ENCODE measurements around the gene WNK2. TPM values are rescaled to one million over a fixed set of nuclear protein-coding genes. Genes with fewer than 3 reads are reported as not detected.

Gene WNK2
- total RNA-seq, 2 experiments from 2014 or later: 3.3 to 4.6 TPM

DNA sequence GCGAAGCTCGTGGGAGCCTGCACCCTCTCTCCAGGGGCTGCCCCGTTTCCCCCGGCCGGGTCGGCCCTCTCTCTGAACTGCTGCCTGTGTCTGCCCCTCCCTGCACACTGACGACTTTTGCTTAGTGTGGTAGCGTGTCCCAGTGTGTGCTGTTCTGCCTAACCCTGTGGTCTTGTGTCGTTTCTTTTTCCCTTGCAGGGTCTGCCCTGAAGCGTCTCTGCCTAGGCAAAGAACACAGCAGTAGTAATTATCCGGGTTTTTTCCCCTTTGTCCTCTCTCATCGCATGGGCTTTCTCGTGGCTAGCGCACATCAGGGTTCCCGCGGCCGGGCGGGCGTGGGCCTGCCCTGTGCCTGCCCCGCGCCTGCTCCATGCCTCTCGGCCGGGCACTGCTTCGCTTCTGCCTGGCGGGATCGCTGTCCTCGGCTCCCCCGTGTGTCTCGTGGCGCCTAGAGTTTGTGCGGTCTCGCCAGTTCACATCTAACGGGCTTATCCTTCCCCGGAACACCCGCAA is 122.7 kb downstream of the WNK2 start:
- H3K9me3 Mint-ChIP-seq (ENCODE audit: low read depth): no peaks in the 10 kb centered on the region
- no peaks in the 10 kb centered on the region for H3K4me1 Mint-ChIP-seq
- intact Hi-C loops (cut with DNase I, micrococcal nuclease): no loop called here
- CTCF ChIA-PET: no interaction called here
- no peaks in the 10 kb centered on the region for H3K36me3 Mint-ChIP-seq (ENCODE audit: low read depth)
- POLR2A ChIA-PET: no interaction called here
- no peak overlapping the region for H3K4me3 Mint-ChIP-seq
- ATAC-seq (no peak), DNase-seq (no peak)
- H3K27me3 Mint-ChIP-seq: no peaks in the 10 kb centered on the region
- no peak overlapping the region for H3K27ac Mint-ChIP-seq

GRCh38 chr9:93307468-93308157 is 123.7 kb downstream of the WNK2 start:
- DNase-seq (no peak), ATAC-seq (no peak)
- Mint-ChIP-seq H3K4me3 (no peak overlapping the region), H3K9me3 (ENCODE audit: low read depth) (no peaks in the 10 kb centered on the region), H3K27me3 (peaks cover under 1% of the 10 kb centered on the region), H3K4me1 (no peaks in the 10 kb centered on the region), H3K36me3 (ENCODE audit: low read depth) (no peaks in the 10 kb centered on the region), H3K27ac (no peak overlapping the region)
- intact Hi-C loops (cut with DNase I, micrococcal nuclease): no loop called here
- ChIA-PET CTCF (no interaction called here), POLR2A (no interaction called here)

DNA sequence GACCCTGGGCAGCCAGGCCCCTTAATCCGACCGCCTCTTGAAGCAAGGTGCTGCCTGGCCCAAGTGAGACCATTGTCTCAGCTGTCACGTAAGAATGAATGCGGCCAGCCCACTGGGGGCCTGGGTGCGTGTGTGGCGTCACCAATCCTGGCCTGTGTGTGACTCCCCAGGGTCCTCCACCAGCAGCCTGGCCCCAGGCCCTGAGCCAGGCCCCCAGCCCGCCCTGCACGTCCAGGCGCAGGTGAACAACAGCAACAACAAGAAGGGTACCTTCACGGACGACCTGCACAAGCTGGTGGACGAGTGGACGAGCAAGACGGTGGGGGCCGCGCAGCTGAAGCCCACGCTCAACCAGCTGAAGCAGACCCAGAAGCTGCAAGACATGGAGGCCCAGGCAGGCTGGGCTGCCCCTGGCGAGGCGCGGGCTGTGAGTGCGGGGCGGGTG is 124.2 kb downstream of the WNK2 start:
- ChIA-PET CTCF (no interaction called here), POLR2A (no interaction called here)
- Mint-ChIP-seq H3K4me3 (no peak overlapping the region), H3K4me1 (no peaks in the 10 kb centered on the region), H3K27ac (no peak overlapping the region), H3K36me3 (ENCODE audit: low read depth) (no peaks in the 10 kb centered on the region), H3K27me3 (peaks cover 2% of the 10 kb centered on the region), H3K9me3 (ENCODE audit: low read depth) (no peaks in the 10 kb centered on the region)
- DNase-seq (no peak), ATAC-seq (no peak)
- intact Hi-C loops (cut with DNase I, micrococcal nuclease): no loop called here

GRCh38 chr9:93308676-93309075 is 124.7 kb downstream of the WNK2 start:
- CTCF ChIA-PET: interaction anchor here (0.6 to 0.9 kb wide), 2 partner anchors 147 to 645 kb away, joined by 3 to 4 read pairs; no protein-coding TSS in a partner anchor
- no peaks in the 10 kb centered on the region for H3K4me1 Mint-ChIP-seq
- H3K27ac Mint-ChIP-seq: no peak overlapping the region
- POLR2A ChIA-PET: no interaction called here
- H3K27me3 Mint-ChIP-seq: peaks cover 2% of the 10 kb centered on the region
- DNase-seq: no peak
- intact Hi-C loops (cut with DNase I, micrococcal nuclease): no loop called here
- no peaks in the 10 kb centered on the region for H3K36me3 Mint-ChIP-seq (ENCODE audit: low read depth)
- no peak overlapping the region for H3K4me3 Mint-ChIP-seq
- no peak for ATAC-seq
- H3K9me3 Mint-ChIP-seq (ENCODE audit: low read depth): no peaks in the 10 kb centered on the region

GRCh38 chr9:93309889-93310425 is 126.0 kb downstream of the WNK2 start:
- Mint-ChIP-seq H3K9me3 (ENCODE audit: low read depth) (no peaks in the 10 kb centered on the region), H3K27ac (no peak overlapping the region), H3K27me3 (peaks cover 2% of the 10 kb centered on the region), H3K4me1 (no peaks in the 10 kb centered on the region), H3K36me3 (ENCODE audit: low read depth) (no peaks in the 10 kb centered on the region), H3K4me3 (no peak overlapping the region)
- ChIA-PET CTCF (no interaction called here), POLR2A (no interaction called here)
- DNase-seq (no peak), ATAC-seq (no peak)
- intact Hi-C loops (cut with DNase I, micrococcal nuclease): no loop called here

- Mint-ChIP-seq H3K36me3 (ENCODE audit: low read depth) (no peaks in the 10 kb centered on the region), H3K9me3 (ENCODE audit: low read depth) (no peaks in the 10 kb centered on the region), H3K27me3 (peaks cover 11% of the 10 kb centered on the region), H3K4me1 (peaks cover 4% of the 10 kb centered on the region), H3K4me3 (no peak overlapping the region), H3K27ac (no peak overlapping the region)
- intact Hi-C loops (cut with DNase I, micrococcal nuclease): no loop called here
- ChIA-PET CTCF (interaction anchor here (0.8 to 1.4 kb wide), 2 partner anchors 13 to 206 kb away, joined by 4 read pairs; no protein-coding TSS in a partner anchor), POLR2A (no interaction called here)
- DNase-seq (no peak), ATAC-seq (no peak)
These were observed 131.2 kb downstream of the WNK2 start for GRCh38 chr9:93315118-93315517.

DNA sequence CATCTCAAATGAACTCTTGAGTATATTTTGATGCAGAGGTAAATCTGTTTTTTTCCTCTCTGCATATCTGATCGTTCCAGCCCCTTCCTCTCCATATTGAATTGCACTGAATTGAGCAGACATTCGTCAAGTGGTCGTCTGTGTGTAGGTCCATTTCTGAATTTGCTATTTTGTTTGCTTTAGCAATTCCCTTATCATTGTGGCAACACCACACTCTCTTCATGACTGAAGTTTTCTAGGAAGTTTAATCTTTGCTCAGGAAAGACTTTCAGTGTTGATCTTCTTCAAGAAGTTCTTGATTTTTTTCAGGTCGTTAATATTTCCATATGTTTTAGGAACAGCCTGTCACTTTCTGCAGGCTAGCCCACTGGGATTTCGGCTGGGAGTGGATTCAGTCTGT is 132.0 kb downstream of the WNK2 start:
- ChIA-PET POLR2A (no interaction called here), CTCF (no interaction called here)
- intact Hi-C loops (cut with DNase I, micrococcal nuclease): no loop called here
- Mint-ChIP-seq H3K36me3 (ENCODE audit: low read depth) (no peaks in the 10 kb centered on the region), H3K27me3 (peaks cover 11% of the 10 kb centered on the region), H3K4me1 (peaks cover 4% of the 10 kb centered on the region), H3K27ac (no peak overlapping the region), H3K4me3 (no peak overlapping the region), H3K9me3 (ENCODE audit: low read depth) (no peaks in the 10 kb centered on the region)
- ATAC-seq: no peak
- DNase-seq: no peak

DNA sequence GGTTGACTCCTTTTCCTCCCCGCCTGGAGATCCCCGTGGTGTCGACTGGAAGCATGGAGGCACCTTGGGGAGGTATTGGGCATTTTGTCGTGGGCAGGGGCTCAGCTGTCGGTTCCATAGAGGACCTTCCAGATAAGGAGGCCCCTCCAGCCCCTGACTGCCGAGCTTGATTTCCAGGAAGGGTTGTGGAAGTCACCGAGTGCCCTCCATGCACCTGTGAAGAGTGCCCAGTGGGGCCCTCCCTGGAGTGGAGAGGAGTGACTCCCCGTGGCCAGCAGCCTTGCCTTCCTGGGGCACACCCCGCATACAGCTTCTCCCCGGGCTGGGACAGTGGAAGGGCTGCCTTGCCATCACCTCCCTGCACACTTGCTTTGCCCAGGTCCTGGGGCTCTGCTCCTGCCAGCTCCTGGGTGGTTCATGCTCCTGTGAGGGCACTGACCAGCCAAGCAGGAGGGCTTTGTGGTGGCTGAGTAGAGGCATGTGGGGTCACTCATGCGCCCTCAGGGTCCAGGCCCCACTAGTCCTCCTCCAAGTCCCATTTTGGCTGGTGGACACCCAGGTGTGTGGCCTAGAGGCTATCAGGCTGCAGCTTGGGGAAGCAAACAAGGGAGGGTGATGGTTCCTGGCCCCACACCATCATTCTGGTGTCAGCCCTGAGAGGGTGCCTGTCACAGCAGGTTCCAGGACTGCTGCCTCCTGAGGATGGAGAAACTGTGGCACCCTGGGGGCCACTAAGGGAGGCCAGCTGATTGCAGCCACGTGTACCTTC is 133.0 kb downstream of the WNK2 start:
- Mint-ChIP-seq H3K27me3 (peaks cover 11% of the 10 kb centered on the region), H3K4me1 (peaks cover 4% of the 10 kb centered on the region), H3K4me3 (no peak overlapping the region), H3K36me3 (ENCODE audit: low read depth) (no peaks in the 10 kb centered on the region), H3K9me3 (ENCODE audit: low read depth) (no peaks in the 10 kb centered on the region), H3K27ac (no peak overlapping the region)
- DNase-seq (no peak), ATAC-seq (no peak)
- intact Hi-C loops (cut with DNase I, micrococcal nuclease): no loop called here
- POLR2A ChIA-PET: no interaction called here
- CTCF ChIA-PET: interaction anchor here (0.6 kb wide), 1 partner anchor 102 kb away, joined by 3 read pairs; no protein-coding TSS in a partner anchor

DNA sequence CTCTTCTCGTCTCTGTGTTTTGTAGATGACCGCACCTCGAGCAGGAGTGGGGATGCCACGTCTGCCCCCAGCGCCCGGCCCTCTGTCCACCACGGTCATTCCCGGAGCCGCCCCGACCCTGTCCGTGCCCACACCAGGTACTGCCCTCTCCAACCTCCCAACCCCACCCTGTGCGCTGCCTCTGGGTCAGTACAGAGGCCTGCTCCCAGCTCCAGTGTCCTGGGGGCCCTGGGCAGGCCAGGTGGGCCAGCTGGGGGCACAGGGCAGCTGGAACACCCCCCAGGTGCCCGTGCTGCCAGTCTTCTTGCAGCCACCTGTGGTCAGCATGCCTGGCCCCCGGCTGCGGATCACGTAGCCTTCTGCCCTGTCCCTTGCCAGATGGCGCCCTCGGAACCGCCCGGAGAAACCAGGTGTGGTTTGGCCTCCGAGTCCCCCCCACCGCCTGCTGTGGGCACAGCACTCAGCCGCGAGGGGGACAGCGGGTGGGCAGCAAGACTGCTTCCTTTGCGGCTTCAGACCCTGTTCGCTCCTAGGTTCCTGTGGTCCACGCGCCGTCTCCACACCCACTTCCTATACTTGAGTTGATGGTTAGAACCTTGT is 133.7 kb downstream of the WNK2 start:
- POLR2A ChIA-PET: no interaction called here
- ATAC-seq (no peak), DNase-seq (no peak)
- H3K36me3 Mint-ChIP-seq (ENCODE audit: low read depth): no peaks in the 10 kb centered on the region
- H3K27me3 Mint-ChIP-seq: peaks cover 10% of the 10 kb centered on the region
- CTCF ChIA-PET: no interaction called here
- H3K27ac Mint-ChIP-seq: no peak overlapping the region
- H3K9me3 Mint-ChIP-seq (ENCODE audit: low read depth): no peaks in the 10 kb centered on the region
- H3K4me3 Mint-ChIP-seq: no peak overlapping the region
- peaks cover 4% of the 10 kb centered on the region for H3K4me1 Mint-ChIP-seq
- intact Hi-C loops (cut with DNase I, micrococcal nuclease): no loop called here

DNA sequence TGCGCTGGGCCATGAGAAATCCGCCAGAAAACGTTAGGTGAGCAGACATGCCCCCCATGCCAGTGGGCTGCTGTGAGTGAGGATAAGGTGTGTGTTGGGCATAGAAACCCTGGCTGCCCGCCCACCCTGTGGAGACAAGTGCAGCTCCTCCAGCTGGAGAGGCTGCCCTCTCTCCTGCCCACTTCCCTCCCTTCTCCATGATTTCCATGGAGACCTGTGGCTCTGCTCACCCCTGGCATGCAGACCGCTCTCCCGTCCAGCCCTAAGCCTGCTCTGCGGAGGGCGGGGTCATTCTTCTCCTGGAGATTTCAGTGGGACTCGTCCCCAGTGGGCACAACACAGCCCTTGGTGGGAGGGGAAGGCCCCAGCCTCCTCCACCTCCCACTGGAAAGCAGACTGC is 134.5 kb downstream of the WNK2 start:
- H3K27ac Mint-ChIP-seq: no peak overlapping the region
- H3K4me1 Mint-ChIP-seq: peaks cover 4% of the 10 kb centered on the region
- intact Hi-C loops (cut with DNase I, micrococcal nuclease): no loop called here
- H3K9me3 Mint-ChIP-seq (ENCODE audit: low read depth): no peaks in the 10 kb centered on the region
- H3K4me3 Mint-ChIP-seq: no peak overlapping the region
- DNase-seq (no peak), ATAC-seq (no peak)
- H3K27me3 Mint-ChIP-seq: peaks cover 9% of the 10 kb centered on the region
- POLR2A ChIA-PET: no interaction called here
- no peaks in the 10 kb centered on the region for H3K36me3 Mint-ChIP-seq (ENCODE audit: low read depth)
- CTCF ChIA-PET: interaction anchor here (1.0 kb wide), 1 partner anchor 8 kb away, joined by 3 read pairs; no protein-coding TSS in a partner anchor

DNA sequence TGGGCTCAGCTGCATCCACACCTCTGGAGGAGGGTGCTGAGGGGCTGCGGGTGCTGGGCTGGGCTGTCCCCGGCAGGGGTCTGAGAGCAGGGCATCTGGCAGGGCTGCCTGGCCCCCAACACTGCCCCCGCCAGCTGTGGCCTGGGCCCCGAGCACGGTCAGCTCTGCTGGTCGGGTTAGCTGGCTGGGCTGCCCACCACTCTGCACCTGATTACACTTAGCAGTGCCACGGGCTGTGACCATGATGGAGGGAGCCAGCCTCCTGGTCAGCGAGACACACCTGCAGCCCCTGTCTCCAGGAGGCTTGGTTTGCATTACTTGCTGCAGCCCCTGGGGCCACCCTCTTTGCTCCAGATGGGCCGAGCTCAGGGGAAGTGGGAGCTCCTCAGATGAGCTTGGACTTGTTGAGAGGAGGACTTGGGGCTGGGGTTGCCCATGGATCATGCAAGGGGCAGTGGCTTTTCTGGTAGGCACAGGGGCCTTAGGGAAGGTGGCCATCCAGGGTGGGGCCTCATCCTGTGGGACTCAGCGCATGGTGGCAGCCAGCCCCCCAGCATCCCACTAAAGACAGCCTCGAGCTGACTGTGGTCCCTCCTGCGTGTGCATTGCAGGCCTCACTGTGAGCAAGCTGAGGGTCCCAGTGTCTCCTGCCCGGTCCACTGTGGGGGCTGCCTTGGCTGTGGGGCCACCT is 135.5 kb downstream of the WNK2 start:
- intact Hi-C loops (cut with DNase I, micrococcal nuclease): no loop called here
- ChIA-PET CTCF (interaction anchor here (1.0 kb wide), 1 partner anchor 8 kb away, joined by 3 read pairs; no protein-coding TSS in a partner anchor), POLR2A (no interaction called here)
- ATAC-seq (no peak), DNase-seq (no peak)
- Mint-ChIP-seq H3K36me3 (ENCODE audit: low read depth) (no peaks in the 10 kb centered on the region), H3K4me1 (peaks cover 4% of the 10 kb centered on the region), H3K27ac (no peak overlapping the region), H3K9me3 (ENCODE audit: low read depth) (no peaks in the 10 kb centered on the region), H3K27me3 (peaks cover 11% of the 10 kb centered on the region), H3K4me3 (no peak overlapping the region)
